HepG2 (cell line): ENCODE results near the gene MBD3L2B. TPM values are rescaled to one million over a fixed set of nuclear protein-coding genes. Genes with fewer than 3 reads are reported as not detected.

ENCODE experiments used
- ARHGAP35 ChIP-seq: sonication (generic); formaldehyde crosslinking; IDR thresholded peaks from 2 replicates; pipeline ENCODE4 v1.9.0; 2022; ENCODE audit warnings: mild to moderate bottlenecking, inconsistent platforms, moderate library complexity, missing genetic modification reagents, borderline replicate concordance
- ATM ChIP-seq: fragments of 450-650 bp; IDR thresholded peaks from 2 replicates; pipeline ENCODE4 v1.7.1; 2017; ENCODE audit warnings: mild to moderate bottlenecking, borderline replicate concordance
- CBFB ChIP-seq: sonication (generic); formaldehyde crosslinking; IDR thresholded peaks from 2 replicates; pipeline ENCODE4 v1.4.0; 2020; ENCODE audit warnings: missing genetic modification reagents
- SMAD1 ChIP-seq: sonication (generic); formaldehyde crosslinking; IDR thresholded peaks from 2 replicates; pipeline ENCODE4 v1.4.0; 2020; ENCODE audit warnings: missing genetic modification reagents, low read depth, mild to moderate bottlenecking, borderline replicate concordance
- SMYD3 ChIP-seq: sonication (generic); formaldehyde crosslinking; IDR thresholded peaks from 2 replicates; pipeline ENCODE4 v1.8.1; 2023; ENCODE audit warnings: mild to moderate bottlenecking, missing genetic modification reagents
- YY1 ChIP-seq: IDR thresholded peaks from 2 replicates; pipeline ENCODE4 v1.6.1; 2011; ENCODE audit warnings: low read length, low read depth, moderate library complexity, mild to moderate bottlenecking; ENCODE audit not compliant: insufficient read depth, insufficient replicate concordance
- ZNF235 ChIP-seq: sonication (generic); formaldehyde crosslinking; IDR thresholded peaks from 2 replicates; pipeline ENCODE4 v1.8.1; 2023; ENCODE audit warnings: mild to moderate bottlenecking, missing genetic modification reagents, borderline replicate concordance
- polyA plus RNA-seq, 8 experiments: library from polyadenylated mRNA; depleted of rRNA in 3 of 8; stranded (reverse) in 7 of 8; unstranded in 1 of 8; fragments of >200 nt; fragmentation: Illumina TruSeq in 4 of 8; extraction: Trizol in 4 of 8; gene quantifications; 2 replicates each; pipeline versions ENCODE4 v1.2.1 to v1.2.3, GENCODE V29; 2011 to 2016; ENCODE audit warnings: low read depth in 4 of 8, missing spikeins in 1 of 8, mixed read lengths in 1 of 8; ENCODE audit not compliant: insufficient read depth in 1 of 8
- total RNA-seq, 5 experiments: library from RNA; depleted of rRNA; stranded (reverse); fragments of >200 nt; fragmentation: Illumina TruSeq; extraction: Trizol; gene quantifications; 2 replicates each; pipeline ENCODE4 v1.2.3, GENCODE V29; 2016; ENCODE audit warnings: low read depth in 1 of 5
- TF ChIP-seq, protein P1 (sequence below): sonication (generic); formaldehyde crosslinking; IDR thresholded peaks from 2 replicates; pipeline ENCODE4 v1.5.0; 2020; ENCODE audit warnings: mild to moderate bottlenecking, low read depth, missing genetic modification reagents, borderline replicate concordance

MBD3L2B gene
- total and polyA plus RNA-seq, 2 of the 13 experiments (the other 11 are each of a cell fraction or from before 2014, with no cell fraction given) = not detected

DNA sequence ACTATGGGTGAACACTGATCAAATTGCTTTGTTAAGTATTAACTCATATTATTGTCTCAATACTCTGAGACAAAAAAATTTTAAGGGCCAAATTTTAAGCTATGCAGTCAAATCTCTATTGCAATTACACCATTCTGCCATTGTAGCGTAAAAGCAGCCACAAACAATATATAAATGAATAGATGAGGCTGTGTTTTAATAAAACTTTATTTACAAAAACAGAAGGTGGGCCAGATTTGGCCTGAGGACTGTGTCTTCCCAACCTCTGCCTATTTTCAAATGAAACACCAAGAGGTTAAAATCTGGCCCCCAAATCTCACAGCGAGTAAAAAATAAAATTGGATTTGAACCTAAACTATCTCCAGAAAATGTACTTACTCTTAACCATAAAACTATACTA, 51.7 kb downstream of the MBD3L2B start (continued):
- no peak for TF ChIP-seq ATM
- no peak for TF ChIP-seq ZNF235 (CRISPR knock-in tag)
- no peak for TF ChIP-seq ARHGAP35
- TF ChIP-seq CBFB = no peak
- TF ChIP-seq, protein P1, sequence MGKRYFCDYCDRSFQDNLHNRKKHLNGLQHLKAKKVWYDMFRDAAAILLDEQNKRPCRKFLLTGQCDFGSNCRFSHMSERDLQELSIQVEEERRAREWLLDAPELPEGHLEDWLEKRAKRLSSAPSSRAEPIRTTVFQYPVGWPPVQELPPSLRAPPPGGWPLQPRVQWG (CRISPR knock-in tag) = no peak
- no peak for TF ChIP-seq SMYD3 (CRISPR knock-in tag)
- no peak for TF ChIP-seq SMAD1
- no peak for TF ChIP-seq YY1

Other genes starting within 250 kb of the MBD3L2B start
- gene VAV1, start 248.7 kb downstream of the MBD3L2B start, total RNA-seq (2016; rRNA removed; fragmentation: Illumina TruSeq; extraction: Trizol) = not detected in 2 replicates
- gene VAV1, start 248.7 kb downstream of the MBD3L2B start, polyA plus RNA-seq (2011; rRNA removed) = not detected in 2 replicates
- gene ADGRE1, start 133.9 kb downstream of the MBD3L2B start, total RNA-seq (2016; rRNA removed; fragmentation: Illumina TruSeq; extraction: Trizol) = not detected in 2 replicates
- not detected in 2 replicates for gene ADGRE1, start 133.9 kb downstream of the MBD3L2B start, polyA plus RNA-seq (2011; rRNA removed)
- not detected in 2 replicates for gene MBD3L5, start 9.1 kb upstream of the MBD3L2B start, total RNA-seq (2016; rRNA removed; fragmentation: Illumina TruSeq; extraction: Trizol)
- not detected in 2 replicates for gene MBD3L5, start 9.1 kb upstream of the MBD3L2B start, polyA plus RNA-seq (2011; rRNA removed)
- gene MBD3L4, start 18.7 kb upstream of the MBD3L2B start, total RNA-seq (2016; rRNA removed; fragmentation: Illumina TruSeq; extraction: Trizol) = not detected in 2 replicates
- not detected in 2 replicates for gene MBD3L4, start 18.7 kb upstream of the MBD3L2B start, polyA plus RNA-seq (2011; rRNA removed)
- gene MBD3L2, start 27.9 kb upstream of the MBD3L2B start, total RNA-seq (2016; rRNA removed; fragmentation: Illumina TruSeq; extraction: Trizol) = not detected in 2 replicates
- not detected in 2 replicates for gene MBD3L2, start 27.9 kb upstream of the MBD3L2B start, polyA plus RNA-seq (2011; rRNA removed)
- not detected in 2 replicates for gene MBD3L3, start 37.2 kb upstream of the MBD3L2B start, total RNA-seq (2016; rRNA removed; fragmentation: Illumina TruSeq; extraction: Trizol)
- not detected in 2 replicates for gene MBD3L3, start 37.2 kb upstream of the MBD3L2B start, polyA plus RNA-seq (2011; rRNA removed)
- gene ZNF557, start 48.3 kb upstream of the MBD3L2B start, total RNA-seq (2016; rRNA removed; fragmentation: Illumina TruSeq; extraction: Trizol) = 7.8 and 10.0 TPM in 2 replicates
- 2.0 and 2.1 TPM in 2 replicates for gene ZNF557, start 48.3 kb upstream of the MBD3L2B start, polyA plus RNA-seq (2011; rRNA removed)